Suprapubic skin (tissue), 4 donors: ENCODE measurements around the gene TBCE.

Experiments
- CTCF ChIP-seq, 2 donors: fragments of 200-600 bp in 1 of 2; fragments of 450-650 bp in 1 of 2; sonication (generic) in 1 of 2; IDR thresholded peaks; one replicate each; pipeline ENCODE4 v1.5.1; 2016 to 2019; ENCODE audit warnings: antibody characterized with exemption in 2 of 2, mild to moderate bottlenecking in 1 of 2, moderate library complexity in 1 of 2
- EP300 ChIP-seq: sonication (generic); formaldehyde crosslinking; IDR thresholded peaks from one replicate; pipeline ENCODE4 v1.6.1; 2017; ENCODE audit warnings: antibody characterized with exemption
- POLR2A ChIP-seq, 2 donors: fragments of 450-650 bp; IDR thresholded peaks; one replicate each; pipeline ENCODE4 v1.6.1; 2017; ENCODE audit warnings: antibody characterized with exemption in 2 of 2, mild to moderate bottlenecking in 2 of 2, moderate library complexity in 2 of 2
- POLR2AphosphoS5 ChIP-seq, 3 donors: sonication (generic); formaldehyde crosslinking; IDR thresholded peaks; one replicate each; pipeline ENCODE4 v1.6.1; 2017; ENCODE audit warnings: antibody characterized with exemption in 3 of 3

- no peak for TF ChIP-seq CTCF (IDR thresholded peaks at IDR 0.05)
- no peak for TF ChIP-seq POLR2A (IDR thresholded peaks at IDR 0.05)
- no peak for TF ChIP-seq EP300
- TF ChIP-seq POLR2AphosphoS5 (IDR thresholded peaks at IDR 0.05) = no peak
Measured at GRCh38 chr1:235429143-235429542, 61.9 kb downstream of the TBCE start.
